SU-DHL-6 (cell line): ENCODE results near the gene MARCHF6.

Source experiments
- CTCF ChIP-seq: fragments of 200-600 bp; sonication (generic); IDR thresholded peaks from one replicate; pipeline ENCODE4 v1.5.1; 2017; ENCODE audit warnings: antibody characterized with exemption, mild to moderate bottlenecking, low read length, moderate library complexity; ENCODE audit not compliant: insufficient read depth, poor library complexity, severe bottlenecking
- EZH2phosphoT487 ChIP-seq: fragments of 200-600 bp; sonication (generic), shearing (Covaris generic); conservative IDR thresholded peaks from 2 replicates; pipeline ENCODE4 v1.6.1; 2018; ENCODE audit warnings: mild to moderate bottlenecking, antibody characterized with exemption, low read length, moderate library complexity, mixed read lengths

DNA sequence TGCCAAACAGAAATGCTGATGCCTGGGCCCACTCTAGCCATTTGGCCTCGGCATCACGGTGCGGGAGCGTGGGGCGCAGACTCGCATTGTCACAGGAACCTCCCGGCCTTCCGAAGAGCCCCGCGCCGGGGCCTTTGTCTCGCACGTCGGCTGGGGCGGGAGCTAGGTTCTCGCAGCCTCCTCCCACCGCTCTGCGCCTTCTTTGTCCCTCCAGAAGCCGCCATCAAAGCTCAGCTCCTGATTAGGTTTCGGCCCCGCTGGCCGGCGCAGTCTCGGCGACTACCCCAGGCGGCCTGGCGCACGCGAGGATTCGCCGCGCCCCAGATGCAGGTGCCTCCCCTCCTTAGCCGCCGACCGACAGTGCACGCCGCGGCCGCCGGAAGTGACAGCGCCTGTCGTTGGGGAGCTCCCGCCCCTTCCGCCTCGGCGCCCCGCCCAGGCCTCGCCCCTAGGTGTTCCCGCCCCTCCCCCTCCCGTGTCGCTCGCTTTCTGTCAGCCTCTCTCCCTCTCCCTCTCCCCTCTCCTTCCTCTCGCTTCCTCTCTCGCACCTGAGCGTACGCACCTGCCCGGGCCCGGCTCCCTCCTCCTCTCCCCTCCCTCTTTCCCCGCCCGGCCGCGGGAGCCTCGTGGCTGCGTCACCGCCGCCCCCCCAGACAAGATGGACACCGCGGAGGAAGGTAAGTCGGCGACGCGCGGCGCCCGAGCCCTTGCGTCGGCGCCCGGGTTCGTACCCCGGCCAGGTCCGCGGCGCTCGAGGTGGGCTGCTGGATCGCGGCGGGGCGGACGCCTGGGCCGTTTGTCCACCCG is at the start of gene MARCHF6:
- no peak for TF ChIP-seq CTCF
- TF ChIP-seq EZH2phosphoT487: no peak
